ENCODE data around the gene SCAMP5. TPM values are rescaled to one million over a fixed set of nuclear protein-coding genes. Genes with fewer than 3 reads are reported as not detected.
A peak's percentile ranks its signal among the peaks of the same experiment; 100 is the strongest.

Gene SCAMP5
- total RNA-seq, 6 experiments from 2014 or later, result 0.53 to 15.7 (median 7.7) TPM

GRCh38 chr15:75025107-75025506, 29.7 kb downstream of the SCAMP5 start:
- 28% methylated on average over 2 of the region's 3 CpGs for WGBS (ENCODE audit: insufficient coverage, low coverage, low lambda C conversion rate, missing lambda C conversion rate)
- DNase-seq (no peak), ATAC-seq (no peak)
- Histone ChIP-seq H3K27me3 (no peaks in the 10 kb centered on the region), H3K4me1 (peaks cover 0 to 27% (median 8%) of the 10 kb centered on the region in 4 donors), H3K4me3 (no peak overlapping the region), H3K36me3 (no peaks in the 10 kb centered on the region), H3K9me3 (no peaks in the 10 kb centered on the region), H3K27ac (no peak overlapping the region)
- TF ChIP-seq POLR2A (IDR thresholded peaks at IDR 0.05) (no peak), CTCF (IDR thresholded peaks at IDR 0.05) (no peak)
- intact Hi-C loops (cut with DNase I), result loop anchor here (5.0 to 10.0 kb wide), 2 partner anchors 182 to 280 kb away; no protein-coding TSS in a partner anchor

GRCh38 chr15:75025548-75026260, 30.3 kb downstream of the SCAMP5 start:
- Histone ChIP-seq H3K9me3 (no peaks in the 10 kb centered on the region), H3K36me3 (no peaks in the 10 kb centered on the region), H3K4me3 (no peak overlapping the region), H3K27me3 (no peaks in the 10 kb centered on the region), H3K4me1 (peaks cover 0 to 29% (median 8%) of the 10 kb centered on the region in 4 donors), H3K27ac (no peak overlapping the region)
- 79% methylated on average over 3 of the region's 5 CpGs for WGBS (ENCODE audit: insufficient coverage, low coverage, low lambda C conversion rate, missing lambda C conversion rate)
- intact Hi-C loops (cut with DNase I), result loop anchor here (5.0 to 10.0 kb wide), 2 partner anchors 182 to 279 kb away; no protein-coding TSS in a partner anchor
- DNase-seq, result no peak
- TF ChIP-seq POLR2A (IDR thresholded peaks at IDR 0.05) (no peak), CTCF (IDR thresholded peaks at IDR 0.05) (no peak)
- no peak for ATAC-seq

DNA sequence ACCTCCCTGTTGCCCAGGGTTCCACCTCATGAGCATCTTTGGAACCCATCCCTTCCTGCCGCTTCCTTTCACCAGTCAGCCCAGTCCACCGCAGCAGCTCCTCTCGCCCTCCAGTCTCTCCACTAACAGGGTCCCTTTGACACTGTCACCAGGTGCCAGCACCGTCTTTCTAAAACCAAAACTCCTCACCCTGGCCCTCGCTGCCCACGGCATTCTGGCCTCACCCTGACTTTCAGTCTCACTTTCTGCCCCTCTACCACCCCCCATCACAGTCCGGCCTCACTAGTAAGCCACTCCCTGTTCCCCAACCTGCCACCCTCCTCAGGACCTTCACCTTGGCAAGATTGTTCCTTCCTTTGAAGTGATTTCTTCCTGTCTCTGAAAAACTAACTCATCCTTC, 32.2 kb downstream of the SCAMP5 start:
- H3K9me3 ChIP-seq, result no peaks in the 10 kb centered on the region
- 63% methylated on average over 6 of the region's 7 CpGs for WGBS (ENCODE audit: insufficient coverage, low coverage, low lambda C conversion rate, missing lambda C conversion rate)
- H3K27ac ChIP-seq, result no peak overlapping the region
- no peak for TF ChIP-seq CTCF (IDR thresholded peaks at IDR 0.05)
- no peak for TF ChIP-seq POLR2A (IDR thresholded peaks at IDR 0.05)
- H3K4me3 ChIP-seq, result no peak overlapping the region
- intact Hi-C loops (cut with DNase I), result loop anchor here (5.0 to 10.0 kb wide), 2 partner anchors 180 to 277 kb away; no protein-coding TSS in a partner anchor
- H3K4me1 ChIP-seq, result peaks cover 0 to 29% (median 8%) of the 10 kb centered on the region in 4 donors
- no peaks in the 10 kb centered on the region for H3K27me3 ChIP-seq
- DNase-seq, result no peak
- no peaks in the 10 kb centered on the region for H3K36me3 ChIP-seq
- ATAC-seq, result no peak

- no peak overlapping the region for H3K4me3 ChIP-seq
- intact Hi-C loops (cut with DNase I), result loop anchor here (5.0 to 10.0 kb wide), 2 partner anchors 178 to 276 kb away; no protein-coding TSS in a partner anchor
- no peaks in the 10 kb centered on the region for H3K9me3 ChIP-seq
- H3K27ac ChIP-seq, result peak overlapping the region in 2 of 3 donors; percentile 34 to 47
- WGBS (ENCODE audit: insufficient coverage, low coverage, low lambda C conversion rate, missing lambda C conversion rate), result 56% methylated on average over 3 of the region's 4 CpGs
- TF ChIP-seq POLR2A (IDR thresholded peaks at IDR 0.05) (no peak), CTCF (IDR thresholded peaks at IDR 0.05) (no peak)
- H3K4me1 ChIP-seq, result peaks cover 0 to 28% (median 8%) of the 10 kb centered on the region in 4 donors
- no peaks in the 10 kb centered on the region for H3K27me3 ChIP-seq
- ATAC-seq (peak in 2 of 4 donors; percentile 2 to 28), DNase-seq (no peak)
- no peaks in the 10 kb centered on the region for H3K36me3 ChIP-seq
Observed at GRCh38 chr15:75028991-75029377, 33.6 kb downstream of the SCAMP5 start.

Data from right lobe of liver (tissue), 6 donors.